Hepatocyte (in vitro differentiated cells): ENCODE measurements around the gene TUBG1. TPM values are rescaled to one million over a fixed set of nuclear protein-coding genes. Genes with fewer than 3 reads are reported as not detected.

ENCODE experiments used
- DNase-seq: peaks from one replicate; pipeline ENCODE4 v3.0.0-alpha.2; 2016; ENCODE audit warnings: low spot score
- H2AFZ ChIP-seq: fragments of 200-600 bp; sonication (generic); 2 replicates; pipeline ENCODE4 v1.6.0; 2016; ENCODE audit warnings: antibody characterized with exemption, mild to moderate bottlenecking
- H3K27ac ChIP-seq: fragments of 200-600 bp; sonication (generic); 2 replicates; pipeline ENCODE4 v1.5.1; 2016; ENCODE audit warnings: mild to moderate bottlenecking
- H3K27me3 ChIP-seq: fragments of 200-600 bp; sonication (generic); 2 replicates; pipeline ENCODE4 v1.6.1; 2016
- H3K36me3 ChIP-seq: fragments of 200-600 bp; sonication (generic); replicated peaks from 2 replicates; pipeline ENCODE4 v1.5.1; 2016; ENCODE audit warnings: low read depth; ENCODE audit not compliant: insufficient read depth
- H3K4me1 ChIP-seq: fragments of 200-600 bp; sonication (generic); 2 replicates; pipeline ENCODE4 v1.5.1; 2016; ENCODE audit warnings: mild to moderate bottlenecking, moderate library complexity; ENCODE audit not compliant: insufficient read depth
- H3K4me2 ChIP-seq: fragments of 200-600 bp; sonication (generic); 2 replicates; pipeline ENCODE4 v1.6.0; 2016
- H3K4me3 ChIP-seq: fragments of 200-600 bp; sonication (generic); 2 replicates; pipeline ENCODE4 v1.5.1; 2016; ENCODE audit warnings: mild to moderate bottlenecking
- H3K79me2 ChIP-seq: fragments of 200-600 bp; sonication (generic); 2 replicates; pipeline ENCODE4 v1.6.0; 2017; ENCODE audit warnings: mild to moderate bottlenecking
- H3K9me2 ChIP-seq: fragments of 200-600 bp; sonication (generic); replicated peaks from 2 replicates; pipeline ENCODE4 v1.6.0; 2017; ENCODE audit warnings: mild to moderate bottlenecking; ENCODE audit not compliant: insufficient read depth
- H3K9me3 ChIP-seq: fragments of 200-600 bp; sonication (generic); 2 replicates; pipeline ENCODE4 v1.5.1; 2016; ENCODE audit warnings: low read depth, mild to moderate bottlenecking
- H4K20me1 ChIP-seq: fragments of 200-600 bp; sonication (generic); 2 replicates; pipeline ENCODE4 v1.6.0; 2016; ENCODE audit warnings: mild to moderate bottlenecking; ENCODE audit not compliant: insufficient read depth, poor library complexity, severe bottlenecking
- EZH2 ChIP-seq: fragments of 200-600 bp; sonication (generic); IDR thresholded peaks from 2 replicates; pipeline ENCODE4 v1.6.1; 2016; ENCODE audit warnings: antibody characterized with exemption, mild to moderate bottlenecking, borderline replicate concordance
- EZH2phosphoT487 ChIP-seq: fragments of 200-600 bp; sonication (generic); IDR thresholded peaks from one replicate; pipeline ENCODE4 v1.6.1; 2018; ENCODE audit warnings: antibody characterized with exemption, mild to moderate bottlenecking, low read depth, moderate library complexity; ENCODE audit not compliant: unreplicated experiment, severe bottlenecking
- WGBS: methylation state at CpG from one replicate; pipeline ENCODE4 v1.1.6; 2016; ENCODE audit warnings: low lambda C conversion rate; ENCODE audit errors: missing lambda C conversion rate; 5-methylcytosine and 5-hydroxymethylcytosine counted together
- polyA plus RNA-seq: library from polyadenylated mRNA; unstranded; fragments of >200 nt; fragmentation: Nextera tagmentation; extraction: Ambion mirVana; gene quantifications from 2 replicates; pipeline ENCODE4 v1.2.1, GENCODE V29; 2016
- total RNA-seq: library from RNA; depleted of rRNA; stranded (reverse); fragments of >200 nt; gene quantifications from 2 replicates; pipeline ENCODE4 v1.2.3, GENCODE V29; 2014
- TF ChIP-seq, protein P1 (sequence below): fragments of 200-600 bp; sonication (generic); IDR thresholded peaks from 2 replicates; pipeline ENCODE4 v1.5.1; 2016; ENCODE audit warnings: antibody characterized with exemption, mild to moderate bottlenecking; ENCODE audit not compliant: poor library complexity

Gene TUBG1
- total and polyA plus RNA-seq, 2 experiments from 2014 or later: 33.7 to 81.2 TPM

DNA sequence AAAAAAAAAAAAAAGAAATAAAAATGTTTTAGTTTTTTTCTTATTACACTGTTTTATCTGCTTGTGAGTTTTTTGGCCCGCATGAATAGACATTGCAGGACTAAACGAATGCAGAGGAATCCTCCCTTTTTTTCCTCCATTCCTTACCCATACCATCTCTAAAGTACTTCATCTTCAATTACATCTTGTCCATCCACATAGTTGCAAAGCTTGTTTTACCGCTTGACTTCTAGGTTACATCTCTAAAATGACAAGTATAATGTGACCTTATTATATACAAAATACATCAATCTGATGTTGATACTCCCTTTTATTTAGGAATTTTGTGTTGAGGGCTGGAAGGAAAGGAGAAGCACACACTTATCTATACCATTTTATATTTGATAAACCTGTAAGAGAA is 13.1 kb upstream of the TUBG1 start:
- peaks cover 12% of the 10 kb centered on the region for H4K20me1 ChIP-seq
- H3K4me3 ChIP-seq: no peak overlapping the region
- WGBS: 92% methylated on average over 3 of the region's 3 CpGs
- no peaks in the 10 kb centered on the region for H3K27me3 ChIP-seq
- H3K79me2 ChIP-seq: peaks cover 80% of the 10 kb centered on the region
- TF ChIP-seq, protein P1, sequence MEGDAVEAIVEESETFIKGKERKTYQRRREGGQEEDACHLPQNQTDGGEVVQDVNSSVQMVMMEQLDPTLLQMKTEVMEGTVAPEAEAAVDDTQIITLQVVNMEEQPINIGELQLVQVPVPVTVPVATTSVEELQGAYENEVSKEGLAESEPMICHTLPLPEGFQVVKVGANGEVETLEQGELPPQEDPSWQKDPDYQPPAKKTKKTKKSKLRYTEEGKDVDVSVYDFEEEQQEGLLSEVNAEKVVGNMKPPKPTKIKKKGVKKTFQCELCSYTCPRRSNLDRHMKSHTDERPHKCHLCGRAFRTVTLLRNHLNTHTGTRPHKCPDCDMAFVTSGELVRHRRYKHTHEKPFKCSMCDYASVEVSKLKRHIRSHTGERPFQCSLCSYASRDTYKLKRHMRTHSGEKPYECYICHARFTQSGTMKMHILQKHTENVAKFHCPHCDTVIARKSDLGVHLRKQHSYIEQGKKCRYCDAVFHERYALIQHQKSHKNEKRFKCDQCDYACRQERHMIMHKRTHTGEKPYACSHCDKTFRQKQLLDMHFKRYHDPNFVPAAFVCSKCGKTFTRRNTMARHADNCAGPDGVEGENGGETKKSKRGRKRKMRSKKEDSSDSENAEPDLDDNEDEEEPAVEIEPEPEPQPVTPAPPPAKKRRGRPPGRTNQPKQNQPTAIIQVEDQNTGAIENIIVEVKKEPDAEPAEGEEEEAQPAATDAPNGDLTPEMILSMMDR: no peak
- TF ChIP-seq EZH2phosphoT487: no peak
- TF ChIP-seq EZH2: no peak
- H3K9me2 ChIP-seq: no peaks in the 10 kb centered on the region
- no peaks in the 10 kb centered on the region for H3K9me3 ChIP-seq
- H2AFZ ChIP-seq: no peak overlapping the region
- H3K4me2 ChIP-seq: no peak overlapping the region
- H3K4me1 ChIP-seq: no peaks in the 10 kb centered on the region
- H3K27ac ChIP-seq: no peak overlapping the region
- H3K36me3 ChIP-seq: no peaks in the 10 kb centered on the region
- DNase-seq: no peak

DNA sequence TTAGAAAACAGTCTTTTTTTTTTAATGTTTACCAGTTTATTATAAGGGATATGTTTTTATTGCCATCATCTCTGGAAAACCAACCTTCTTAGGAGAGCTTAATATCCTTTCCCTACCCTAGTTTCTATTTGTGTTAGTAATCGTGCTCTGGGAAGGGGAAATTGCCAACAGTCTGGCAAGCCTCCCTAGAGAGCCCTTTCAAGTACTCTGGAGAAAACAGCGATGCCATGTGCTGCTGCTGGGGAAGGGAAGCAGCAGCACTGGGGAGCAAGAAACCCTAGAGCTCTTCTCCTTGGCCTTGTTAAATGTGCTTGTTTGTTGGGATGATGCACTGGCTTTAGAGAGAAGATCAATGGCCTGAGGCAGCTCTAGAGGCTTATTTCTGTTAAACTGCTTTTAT is 10.6 kb upstream of the TUBG1 start:
- Histone ChIP-seq H3K4me1 (no peaks in the 10 kb centered on the region), H3K4me3 (no peak overlapping the region), H3K27me3 (no peaks in the 10 kb centered on the region), H4K20me1 (peaks cover 36% of the 10 kb centered on the region), H3K9me2 (no peaks in the 10 kb centered on the region), H3K36me3 (no peaks in the 10 kb centered on the region), H3K79me2 (peaks cover 89% of the 10 kb centered on the region), H2AFZ (no peak overlapping the region), H3K27ac (no peak overlapping the region), H3K4me2 (no peak overlapping the region), H3K9me3 (no peaks in the 10 kb centered on the region)
- WGBS: 92% methylated on average over 2 of the region's 2 CpGs
- TF ChIP-seq, protein P1: no peak
- TF ChIP-seq EZH2 (no peak), EZH2phosphoT487 (no peak)
- DNase-seq: no peak

DNA sequence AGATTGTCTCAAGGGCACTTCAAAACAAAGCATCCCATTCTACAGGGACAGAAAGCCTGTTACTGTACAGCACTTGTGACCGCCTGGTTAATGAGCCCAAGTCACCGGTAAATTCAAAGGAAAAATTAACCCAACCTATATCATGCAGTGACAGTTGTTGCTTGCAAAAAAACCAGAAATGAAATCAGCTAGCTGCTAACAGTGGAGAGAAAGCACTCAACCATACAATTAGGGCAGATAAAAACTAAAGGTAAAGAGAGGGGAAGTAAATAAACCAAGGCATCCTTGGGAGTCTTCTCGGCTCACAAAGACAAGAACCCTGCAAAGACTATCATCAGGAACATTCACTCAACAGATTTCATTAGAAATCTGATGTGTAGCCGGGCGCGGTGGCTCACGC is 6.2 kb upstream of the TUBG1 start:
- H3K4me2 ChIP-seq: no peak overlapping the region
- no peaks in the 10 kb centered on the region for H3K36me3 ChIP-seq
- H3K9me2 ChIP-seq: no peaks in the 10 kb centered on the region
- no peak for DNase-seq
- no peaks in the 10 kb centered on the region for H3K27me3 ChIP-seq
- peaks cover 17% of the 10 kb centered on the region for H3K4me1 ChIP-seq
- 94% methylated on average over 7 of the region's 7 CpGs for WGBS
- no peak overlapping the region for H3K4me3 ChIP-seq
- H3K27ac ChIP-seq: no peak overlapping the region
- H3K79me2 ChIP-seq: peaks cover 99% of the 10 kb centered on the region
- TF ChIP-seq EZH2: no peak
- TF ChIP-seq EZH2phosphoT487: no peak
- TF ChIP-seq, protein P1: no peak
- peaks cover 71% of the 10 kb centered on the region for H4K20me1 ChIP-seq
- no peaks in the 10 kb centered on the region for H3K9me3 ChIP-seq
- H2AFZ ChIP-seq: no peak overlapping the region

DNA sequence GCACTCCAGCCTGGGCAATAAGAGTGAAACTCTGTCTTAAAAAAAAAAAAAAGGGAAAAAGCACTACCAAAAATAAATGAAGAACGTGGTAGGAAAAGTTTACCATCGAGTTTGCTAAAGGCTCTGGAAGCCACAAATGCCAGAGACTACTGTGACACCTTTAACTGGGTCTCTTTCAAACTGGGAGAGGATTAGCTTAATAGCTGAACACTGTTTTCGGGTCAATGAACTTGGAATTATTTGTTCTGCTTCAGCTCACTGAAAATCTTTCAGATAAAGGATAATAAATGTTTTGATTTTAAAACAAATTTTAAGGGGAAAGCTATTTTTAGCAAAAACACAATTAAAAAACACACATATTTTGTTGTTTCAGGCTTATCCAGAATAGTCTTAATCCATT is 1.7 kb upstream of the TUBG1 start:
- WGBS: 79% methylated on average over 3 of the region's 3 CpGs
- no peaks in the 10 kb centered on the region for H3K9me2 ChIP-seq
- no peaks in the 10 kb centered on the region for H3K36me3 ChIP-seq
- H3K79me2 ChIP-seq: peaks cover 70% of the 10 kb centered on the region
- H3K27me3 ChIP-seq: no peaks in the 10 kb centered on the region
- peak overlapping the region; percentile 69 for H3K27ac ChIP-seq
- peak overlapping the region; percentile 89 for H3K4me2 ChIP-seq
- H3K9me3 ChIP-seq: no peaks in the 10 kb centered on the region
- no peak overlapping the region for H2AFZ ChIP-seq
- H4K20me1 ChIP-seq: peaks cover 48% of the 10 kb centered on the region
- H3K4me1 ChIP-seq: peaks cover 24% of the 10 kb centered on the region
- TF ChIP-seq, protein P1: no peak
- DNase-seq: no peak
- peak overlapping the region; percentile 40 for H3K4me3 ChIP-seq
